Ovary (tissue), 3 donors: Measurements from ENCODE around the gene GRAMD2A.

Experiments used
- CTCF ChIP-seq, 3 donors: fragments of 450-650 bp in 2 of 3; fragments of 200-600 bp in 1 of 3; IDR thresholded peaks; one replicate each; pipeline versions ENCODE4 v1.5.1 to v1.8.0; 2016 to 2022; ENCODE audit warnings: antibody characterized with exemption in 3 of 3, mild to moderate bottlenecking in 1 of 3
- POLR2A ChIP-seq: fragments of 450-650 bp; IDR thresholded peaks from one replicate; pipeline ENCODE4 v1.6.1; 2017; ENCODE audit warnings: antibody characterized with exemption, mild to moderate bottlenecking, moderate library complexity
- donor health status: DM: no; HTN: no; CAD: no.

DNA sequence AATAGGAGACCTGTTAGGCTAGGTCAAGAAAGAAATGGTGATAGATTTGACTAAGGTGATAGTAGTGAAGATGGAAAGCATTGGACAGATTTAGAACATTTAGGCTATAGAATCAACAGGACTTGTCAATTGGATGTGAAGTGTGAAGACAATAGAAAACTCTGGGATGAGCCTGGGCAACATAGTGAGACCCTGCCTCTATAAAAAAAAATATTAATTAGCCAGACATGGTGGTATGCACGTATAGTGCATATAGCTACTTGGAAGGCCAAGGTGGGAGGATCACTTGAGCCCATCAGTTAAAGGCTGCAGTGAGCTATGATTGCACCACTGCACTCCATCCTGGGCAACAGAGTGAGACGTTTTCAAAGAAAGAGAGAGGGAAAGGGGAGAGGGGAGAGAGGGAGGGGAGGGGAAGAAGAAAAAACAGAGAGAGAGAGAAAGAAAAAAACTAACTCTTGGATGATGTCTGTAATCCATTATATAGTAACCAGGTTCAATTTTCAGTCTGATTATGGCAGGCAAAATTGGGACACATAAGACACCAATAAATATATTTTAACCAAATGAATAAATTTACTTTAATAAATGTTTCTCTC lies 69.8 kb downstream of the GRAMD2A start:
- TF ChIP-seq CTCF (IDR thresholded peaks at IDR 0.05) (no peak), POLR2A (no peak)
